IMR-90 (cell line): ENCODE results near the gene IL17RE.

ENCODE experiments used
- CEBPB ChIP-seq: IDR thresholded peaks from 2 replicates; pipeline ENCODE4 v1.6.1; 2012; ENCODE audit warnings: low read depth, low read length, improper control_type of control experiment
- CHD1 ChIP-seq: IDR thresholded peaks from 2 replicates; pipeline ENCODE4 v1.6.1; 2012; ENCODE audit warnings: low read depth, low read length, improper control_type of control experiment
- CTCF ChIP-seq: conservative IDR thresholded peaks from 2 replicates; pipeline ENCODE4 v1.5.1; 2012; ENCODE audit warnings: mild to moderate bottlenecking, low read depth, low read length, improper control_type of control experiment
- ELK1 ChIP-seq: fragments of 150-350 bp; IDR thresholded peaks from 2 replicates; pipeline ENCODE4 v1.6.1; 2016; ENCODE audit warnings: low read depth, mild to moderate bottlenecking, low read length, moderate library complexity, borderline replicate concordance
- MAFK ChIP-seq: IDR thresholded peaks from 2 replicates; pipeline ENCODE4 v1.6.1; 2012; ENCODE audit warnings: low read depth, low read length, improper control_type of control experiment
- MAZ ChIP-seq: IDR thresholded peaks from 2 replicates; pipeline ENCODE4 v1.6.1; 2012; ENCODE audit warnings: low read depth, mild to moderate bottlenecking, low read length, improper control_type of control experiment, moderate library complexity, borderline replicate concordance
- POLR2A ChIP-seq: IDR thresholded peaks from 2 replicates; pipeline ENCODE4 v1.6.1; 2012; ENCODE audit warnings: mild to moderate bottlenecking, low read depth, low read length
- RAD21 ChIP-seq: IDR thresholded peaks from 2 replicates; pipeline ENCODE4 v1.6.1; 2012; ENCODE audit warnings: low read length, improper control_type of control experiment
- RFX5 ChIP-seq: IDR thresholded peaks from 2 replicates; pipeline ENCODE4 v1.8.0; 2012; ENCODE audit warnings: low read depth, mild to moderate bottlenecking, low read length, moderate library complexity
- SMC3 ChIP-seq: fragments of 150-350 bp; IDR thresholded peaks from 2 replicates; pipeline ENCODE4 v1.6.1; 2016; ENCODE audit warnings: low read depth, mild to moderate bottlenecking, antibody characterized with exemption, low read length, moderate library complexity
- USF2 ChIP-seq: fragments of 150-350 bp; IDR thresholded peaks from 2 replicates; pipeline ENCODE4 v1.6.1; 2017; ENCODE audit warnings: mild to moderate bottlenecking, antibody characterized with exemption, low read length, low read depth

- no peak for TF ChIP-seq CTCF
- no peak for TF ChIP-seq RFX5
- TF ChIP-seq MAFK: no peak
- no peak for TF ChIP-seq SMC3
- no peak for TF ChIP-seq POLR2A
- TF ChIP-seq USF2: no peak
- TF ChIP-seq ELK1: no peak
- TF ChIP-seq RAD21: no peak
- TF ChIP-seq CHD1: no peak
- no peak for TF ChIP-seq MAZ
- no peak for TF ChIP-seq CEBPB
Measured at GRCh38 chr3:9861201-9861600, 41.4 kb upstream of the IL17RE start.
